SK-N-SH (cell line): Measurements from ENCODE around the gene ASPN.

ENCODE experiments used
- CTCF ChIP-seq: fragments of 200-600 bp; sonication (generic); IDR thresholded peaks from 2 replicates; pipeline ENCODE4 v1.6.1; 2017; ENCODE audit warnings: antibody characterized with exemption, mild to moderate bottlenecking, moderate library complexity
- EZH2phosphoT487 ChIP-seq: fragments of 200-600 bp; sonication (generic); IDR thresholded peaks from 2 replicates; pipeline ENCODE4 v1.6.1; 2017; ENCODE audit warnings: low read depth, mixed run types, mild to moderate bottlenecking, antibody characterized with exemption, moderate library complexity, borderline replicate concordance
- SIN3A ChIP-seq: IDR thresholded peaks from 2 replicates; pipeline ENCODE4 v1.6.1; 2012; ENCODE audit warnings: low read depth, mild to moderate bottlenecking, low read length, moderate library complexity, borderline replicate concordance
- TAF1 ChIP-seq: IDR thresholded peaks from 2 replicates; pipeline ENCODE4 v1.6.1; 2012; ENCODE audit warnings: low read depth, mild to moderate bottlenecking, low read length, moderate library complexity, borderline replicate concordance

GRCh38 chr9:92435263-92435662 lies 47.0 kb downstream of the ASPN start:
- TF ChIP-seq SIN3A: no peak
- TF ChIP-seq EZH2phosphoT487: no peak
- no peak for TF ChIP-seq CTCF
- TF ChIP-seq TAF1: no peak
